DMS114 treated with DMSO at 0.1 percent for 48 hours (cell line): ENCODE results near the gene ST3GAL2.
A peak's percentile ranks its signal among the peaks of the same experiment; 100 is the strongest.

Source experiments
- DNase-seq: peaks from one replicate; lab custom pipeline; 2025; ENCODE audit not compliant: unreplicated experiment; lab: John Stamatoyannopoulos, UW

ST3GAL2 gene

DNA sequence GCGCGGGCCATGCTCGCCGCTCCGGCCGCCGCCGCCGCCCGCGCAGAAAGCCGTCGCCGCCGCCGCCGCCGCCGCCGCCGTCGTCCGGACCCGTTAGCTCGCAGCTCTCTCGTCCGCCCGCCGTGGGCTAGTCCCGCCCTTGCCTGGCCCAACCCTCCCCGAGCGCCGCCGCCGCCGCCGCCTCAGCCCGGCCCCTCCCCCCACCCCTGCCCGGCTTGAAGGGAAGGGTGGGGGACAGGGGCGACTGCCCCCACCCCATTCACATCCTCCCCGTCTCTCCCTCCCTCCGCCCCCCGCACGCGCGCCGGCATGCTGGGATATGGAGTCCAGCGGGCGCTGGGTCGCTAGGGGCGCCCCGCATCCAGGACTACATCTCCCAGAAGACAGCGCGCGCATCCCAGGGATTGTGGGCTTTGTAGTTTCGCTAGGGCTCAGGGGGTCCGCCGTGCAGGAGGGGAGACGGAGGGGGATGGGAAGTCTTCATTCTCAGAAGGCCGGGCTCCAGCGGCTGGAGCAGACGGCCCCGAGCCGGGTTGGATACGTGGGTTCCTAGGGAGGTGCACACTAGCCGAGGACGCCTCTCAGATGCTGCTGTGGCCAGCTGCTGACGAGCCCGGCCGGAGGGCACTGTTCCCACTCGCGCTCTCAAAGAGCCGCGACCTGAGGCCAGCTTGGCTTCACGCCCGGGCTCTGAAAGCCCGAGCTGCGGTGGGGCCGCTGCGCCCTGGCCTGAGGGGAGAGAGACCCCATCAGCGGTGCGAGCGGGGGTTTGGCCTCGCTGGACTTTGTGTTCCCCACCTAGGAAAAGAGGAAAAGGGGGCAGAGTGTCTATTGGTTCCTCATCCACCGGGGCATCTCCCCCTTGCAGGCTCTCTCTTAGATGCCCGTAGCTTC is at the start of gene ST3GAL2:
Gene ST3GAL2, minus strand, starts transcription at position 132 of the 894 bp plus-strand sequence. CDS start 40,570 bp downstream, outside the sequence.
- peak; percentile 96 for DNase-seq

DNA sequence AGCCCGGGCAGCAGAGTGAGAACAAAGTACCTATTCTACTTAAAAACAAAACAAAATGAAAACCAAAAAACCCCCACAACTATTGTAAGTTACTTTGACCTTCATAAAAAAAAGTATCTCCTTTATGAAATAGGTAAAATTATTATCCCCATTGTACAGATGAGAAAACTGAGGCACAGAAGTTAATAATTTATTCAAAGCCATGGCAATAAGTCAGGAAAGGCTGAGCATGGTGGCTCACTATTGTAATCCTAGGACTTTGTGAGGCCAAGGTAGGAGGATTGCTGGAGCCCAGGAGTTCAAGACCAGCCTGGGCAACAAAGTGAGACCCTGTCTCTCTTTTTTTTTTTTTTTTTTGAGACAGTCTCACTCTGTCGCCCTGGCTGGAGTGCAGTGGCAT is 46.0 kb upstream of the ST3GAL2 start:
- DNase-seq, result no peak

- no peak for DNase-seq
These were observed 44.5 kb upstream of the ST3GAL2 start for GRCh38 chr16:70483426-70483825.

- DNase-seq, result no peak
These were observed 43.7 kb upstream of the ST3GAL2 start for GRCh38 chr16:70482624-70483023.

- DNase-seq, result no peak
These were observed 43.1 kb upstream of the ST3GAL2 start for GRCh38 chr16:70481929-70482536.

- DNase-seq, result no peak
These were observed 41.5 kb upstream of the ST3GAL2 start for GRCh38 chr16:70480127-70481105.

GRCh38 chr16:70478912-70479341 is 40.0 kb upstream of the ST3GAL2 start:
- DNase-seq, result no peak

DNA sequence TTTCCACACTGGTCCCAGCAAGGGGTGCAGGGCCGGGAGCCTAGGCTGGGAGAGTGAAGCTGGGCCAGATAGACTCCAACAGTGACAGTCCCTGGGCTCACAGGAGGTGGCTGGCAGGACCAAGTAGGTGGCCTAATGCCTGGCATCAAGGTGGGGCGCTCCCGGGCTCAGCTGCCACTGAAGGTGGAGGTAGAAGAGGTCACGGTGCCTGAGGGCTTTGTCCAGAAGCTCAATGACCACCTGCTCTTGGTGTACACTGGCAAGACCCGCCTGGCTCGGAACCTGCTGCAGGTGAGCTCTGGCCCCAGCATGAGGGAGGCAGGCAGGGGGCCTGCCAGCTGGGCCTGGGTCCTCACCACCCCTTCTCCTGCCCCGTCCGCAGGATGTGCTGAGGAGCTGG is 39.3 kb upstream of the ST3GAL2 start:
- no peak for DNase-seq

- no peak for DNase-seq
These were observed 37.5 kb upstream of the ST3GAL2 start for GRCh38 chr16:70476272-70477020.

DNA sequence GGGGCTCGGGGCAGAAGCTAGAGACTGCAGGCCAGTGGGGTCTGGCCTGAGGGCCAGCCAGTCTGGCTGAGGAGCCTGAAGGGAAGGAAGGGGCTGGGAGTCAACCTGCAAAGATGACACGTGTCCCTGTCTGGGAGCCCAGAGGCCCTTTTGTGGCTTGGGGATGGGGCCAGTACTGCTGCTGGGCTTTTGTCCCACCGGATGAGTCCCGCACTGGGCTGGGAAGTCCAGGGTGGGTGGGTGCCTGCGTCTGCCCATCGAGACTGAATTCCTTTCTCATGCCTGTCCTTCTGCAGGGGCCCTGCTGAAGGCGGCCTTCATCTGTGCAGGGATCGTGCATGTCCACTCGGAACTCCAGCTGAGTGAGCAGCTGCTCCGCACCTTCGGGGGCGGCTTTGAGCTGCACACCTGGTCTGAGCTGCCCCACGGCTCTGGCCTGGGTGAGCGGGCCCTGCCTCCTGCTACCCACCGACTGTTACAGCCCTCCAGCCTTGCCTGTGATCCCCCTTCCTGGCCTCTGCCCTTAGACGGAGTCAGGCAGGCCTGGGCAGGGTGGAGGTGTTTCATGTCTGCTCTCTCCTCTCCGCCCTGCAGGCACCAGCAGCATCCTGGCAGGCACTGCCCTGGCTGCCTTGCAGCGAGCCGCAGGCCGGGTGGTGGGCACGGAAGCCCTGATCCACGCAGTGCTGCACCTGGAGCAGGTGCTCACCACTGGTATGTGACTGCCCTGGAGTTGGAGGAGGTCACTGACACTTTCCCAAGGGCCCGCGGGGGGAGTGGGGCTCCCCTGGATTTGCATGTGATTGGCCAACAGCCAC is 36.4 kb upstream of the ST3GAL2 start:
- DNase-seq, result no peak

DNA sequence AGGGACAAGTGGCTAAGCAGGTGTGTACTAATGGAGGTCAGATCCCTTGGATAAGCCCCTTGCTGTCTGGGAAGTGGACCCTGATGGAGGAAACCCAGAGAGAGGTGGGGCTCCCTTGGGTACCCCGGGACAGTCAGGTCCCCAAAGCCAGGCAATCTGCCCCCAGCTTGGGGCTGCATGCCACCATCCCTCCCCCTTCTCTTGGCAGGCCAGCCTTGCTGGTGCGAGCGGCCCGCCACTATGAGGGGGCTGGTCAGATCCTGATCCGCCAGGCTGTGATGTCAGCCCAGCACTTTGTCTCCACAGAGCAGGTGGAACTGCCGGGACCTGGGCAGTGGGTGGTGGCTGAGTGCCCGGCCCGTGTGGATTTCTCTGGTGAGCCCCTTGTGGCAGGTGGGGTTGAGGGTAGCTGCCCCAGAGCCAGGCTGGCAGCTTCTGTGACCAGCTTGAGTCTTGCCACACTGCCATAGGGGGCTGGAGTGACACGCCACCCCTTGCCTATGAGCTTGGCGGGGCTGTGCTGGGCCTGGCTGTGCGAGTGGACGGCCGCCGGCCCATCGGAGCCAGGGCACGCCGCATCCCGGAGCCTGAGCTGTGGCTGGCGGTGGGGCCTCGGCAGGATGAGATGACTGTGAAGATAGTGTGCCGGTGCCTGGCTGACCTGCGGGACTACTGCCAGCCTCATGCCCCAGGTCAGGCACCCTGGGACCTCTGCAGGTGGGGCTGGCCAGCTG is 35.6 kb upstream of the ST3GAL2 start:
- no peak for DNase-seq

DNA sequence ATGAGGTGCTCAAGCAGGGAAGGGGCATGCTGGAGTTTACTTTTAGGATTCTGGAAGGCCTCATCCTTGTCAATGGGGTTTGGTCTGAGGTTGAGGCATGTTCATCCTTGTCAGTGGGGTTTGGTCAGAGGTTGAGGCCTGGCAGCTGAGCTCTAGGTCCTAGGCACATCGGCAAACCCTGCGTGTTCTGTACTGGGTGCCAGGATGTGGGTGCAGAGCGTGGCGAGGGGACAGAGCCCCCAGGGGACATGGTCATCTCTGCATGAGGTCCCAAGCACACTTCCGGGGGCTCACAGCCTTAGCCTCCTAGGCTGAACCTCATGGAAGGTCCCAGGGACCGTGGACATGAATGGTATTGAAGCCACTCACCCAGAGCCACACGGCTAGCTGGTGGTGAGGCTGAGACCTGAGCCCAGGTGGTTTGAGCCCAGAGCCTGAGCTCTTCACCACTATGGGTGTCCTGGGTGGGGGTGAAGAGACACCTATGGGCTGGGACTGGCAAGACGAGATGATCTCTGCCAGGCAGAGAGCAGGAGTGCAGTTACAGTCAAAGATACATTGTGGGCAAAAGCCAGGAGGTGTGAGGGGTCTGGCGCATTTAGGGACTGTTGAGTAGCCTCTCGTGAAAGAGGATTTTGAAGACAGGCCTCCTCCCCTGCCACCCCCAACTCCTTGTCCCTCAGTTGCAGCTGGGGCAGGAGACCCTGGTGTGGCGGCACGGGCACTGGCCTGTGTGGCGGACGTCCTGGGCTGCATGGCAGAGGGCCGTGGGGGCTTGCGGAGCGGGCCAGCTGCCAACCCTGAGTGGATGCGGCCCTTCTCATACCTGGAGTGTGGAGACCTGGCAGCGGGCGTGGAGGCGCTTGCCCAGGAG is 34.8 kb upstream of the ST3GAL2 start:
- no peak for DNase-seq

DNA sequence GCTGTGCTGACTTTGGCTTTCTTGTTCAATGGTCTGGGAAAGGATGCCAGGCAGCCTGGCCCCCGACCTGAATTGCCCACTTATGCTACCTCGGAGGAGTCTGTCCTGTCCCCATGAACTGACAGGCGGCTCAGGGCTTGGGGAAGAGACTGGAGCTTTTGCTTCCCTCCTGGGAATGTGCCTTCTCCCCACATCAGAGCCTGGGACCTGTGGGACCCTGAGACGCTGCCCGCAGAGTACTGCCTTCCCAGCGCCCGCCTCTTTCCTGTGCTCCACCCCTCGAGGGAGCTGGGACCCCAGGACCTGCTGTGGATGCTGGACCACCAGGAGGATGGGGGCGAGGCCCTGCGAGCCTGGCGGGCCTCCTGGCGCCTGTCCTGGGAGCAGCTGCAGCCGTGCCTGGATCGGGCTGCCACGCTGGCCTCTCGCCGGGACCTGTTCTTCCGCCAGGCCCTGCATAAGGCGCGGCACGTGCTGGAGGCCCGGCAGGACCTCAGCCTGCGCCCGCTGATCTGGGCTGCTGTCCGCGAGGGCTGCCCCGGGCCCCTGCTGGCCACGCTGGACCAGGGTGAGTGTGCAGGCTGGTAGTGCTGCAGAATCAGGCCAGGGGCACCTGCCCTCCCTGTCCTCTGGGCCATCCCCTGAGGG is 34.0 kb upstream of the ST3GAL2 start:
- DNase-seq, result no peak

- no peak for DNase-seq
These were observed 32.0 kb upstream of the ST3GAL2 start for GRCh38 chr16:70470927-70471341.

GRCh38 chr16:70470141-70470926 is 31.4 kb upstream of the ST3GAL2 start:
- no peak for DNase-seq

- no peak for DNase-seq
These were observed 30.1 kb upstream of the ST3GAL2 start for GRCh38 chr16:70468776-70469525.
